NCI-H82 treated with DMSO at 0.1 percent for 48 hours (cell line): ENCODE data around the gene SIRPB2.

ENCODE experiments used
- DNase-seq: peaks from one replicate; lab custom pipeline; 2025; ENCODE audit not compliant: unreplicated experiment; lab: John Stamatoyannopoulos, UW

SIRPB2 gene

DNA sequence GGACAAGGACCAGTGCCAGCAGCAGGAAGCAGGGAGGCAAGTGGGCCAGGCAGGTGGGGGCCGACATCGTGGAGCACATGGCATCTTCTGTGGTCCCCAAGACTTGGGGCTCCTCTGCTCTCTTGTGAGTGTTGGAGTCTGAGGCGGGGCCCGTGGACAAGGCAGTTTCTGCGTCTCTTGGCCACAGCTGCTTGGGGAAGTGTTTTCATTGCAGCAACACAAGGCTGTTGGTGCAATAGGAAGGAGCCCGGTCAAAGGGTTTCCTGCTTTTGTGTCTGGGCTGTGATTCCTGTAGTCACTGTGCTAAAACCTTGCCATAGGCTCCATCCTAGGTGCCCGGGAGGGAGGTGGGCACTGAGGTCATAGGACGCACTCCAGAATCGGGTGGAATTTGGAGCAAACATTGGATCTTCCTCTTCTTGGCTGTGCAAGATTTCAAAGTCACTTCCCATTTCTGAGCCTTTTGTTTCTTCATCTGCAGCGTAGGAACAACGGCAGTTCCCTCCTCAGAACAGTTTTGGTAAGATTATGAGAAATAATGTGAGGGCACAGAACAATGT lies at the start of gene SIRPB2:
SIRPB2 (minus strand) TSS at position 140 of the 560 bp plus-strand sequence; CDS start at position 79, 61 bp downstream.
- DNase-seq, result no peak

- DNase-seq, result no peak
These were observed 48.7 kb upstream of the SIRPB2 start for GRCh38 chr20:1539816-1540419.

- no peak for DNase-seq
These were observed 47.4 kb upstream of the SIRPB2 start for GRCh38 chr20:1538655-1539054.

GRCh38 chr20:1537731-1538058 lies 46.5 kb upstream of the SIRPB2 start:
- DNase-seq, result no peak

- no peak for DNase-seq
These were observed 45.9 kb upstream of the SIRPB2 start for GRCh38 chr20:1536893-1537730.

- DNase-seq, result no peak
These were observed 44.4 kb upstream of the SIRPB2 start for GRCh38 chr20:1535420-1536175.

GRCh38 chr20:1534526-1534925 lies 43.3 kb upstream of the SIRPB2 start:
- DNase-seq, result no peak

GRCh38 chr20:1533059-1533458 lies 41.8 kb upstream of the SIRPB2 start:
- DNase-seq, result peak; percentile 3

DNA sequence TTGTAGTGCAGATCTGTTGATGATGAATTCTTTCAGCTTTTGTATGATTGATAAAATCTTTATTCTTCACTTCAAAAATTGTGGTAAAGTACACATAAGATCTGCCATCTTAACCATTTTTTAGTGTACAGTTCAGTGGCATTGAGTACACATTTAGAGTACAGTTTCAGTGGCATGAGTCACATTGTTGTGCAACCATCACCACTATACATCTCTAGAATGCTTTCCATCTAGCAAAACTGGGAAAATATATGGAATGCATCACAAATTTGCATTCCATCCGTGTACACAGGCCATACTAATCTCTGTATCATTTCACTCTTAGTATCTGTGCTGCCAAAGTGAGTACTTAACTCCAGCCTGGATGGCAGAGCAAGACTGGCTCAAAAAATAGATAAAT lies 37.6 kb upstream of the SIRPB2 start:
- no peak for DNase-seq

DNA sequence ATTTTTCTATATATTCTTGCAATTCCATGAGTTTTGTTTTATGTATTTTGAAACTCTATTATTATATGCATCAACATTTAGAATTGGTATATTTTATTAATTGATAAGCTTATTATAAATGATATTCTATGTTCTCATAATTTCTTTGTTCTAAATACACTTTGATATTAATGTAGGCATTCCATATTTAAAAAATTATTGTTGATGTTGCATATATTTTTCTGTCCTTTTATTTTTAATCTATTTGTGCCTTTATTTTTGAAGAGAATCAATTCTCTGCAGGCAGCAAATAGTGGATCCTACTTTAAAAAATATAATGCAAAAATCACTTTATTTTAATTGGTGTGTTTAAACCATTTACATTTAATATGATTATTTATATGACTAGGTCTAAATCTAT lies 36.7 kb upstream of the SIRPB2 start:
- no peak for DNase-seq

GRCh38 chr20:1526896-1527295 lies 35.7 kb upstream of the SIRPB2 start:
- DNase-seq, result no peak

DNA sequence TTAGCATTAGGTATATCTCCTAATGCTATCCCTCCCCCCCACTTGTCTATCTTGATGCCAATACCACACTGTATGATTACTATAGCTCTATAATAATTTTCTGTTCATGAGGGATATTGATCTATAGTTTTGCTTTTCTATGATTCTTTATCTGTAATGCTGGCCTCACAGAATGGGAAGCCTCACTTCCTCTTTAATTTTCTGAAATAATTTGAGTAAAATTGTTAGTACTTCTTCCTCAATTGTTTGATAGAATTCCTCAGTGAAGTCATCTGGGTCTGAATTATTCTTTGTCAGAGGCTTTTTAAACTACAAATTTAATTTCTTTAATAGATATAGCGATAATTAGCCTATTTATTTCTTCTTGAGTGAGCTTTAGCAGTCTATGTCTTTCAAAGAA lies 35.1 kb upstream of the SIRPB2 start:
- DNase-seq, result no peak

- no peak for DNase-seq
These were observed 32.8 kb upstream of the SIRPB2 start for GRCh38 chr20:1524004-1524403.

GRCh38 chr20:1517010-1517409 lies 25.8 kb upstream of the SIRPB2 start:
- no peak for DNase-seq

DNA sequence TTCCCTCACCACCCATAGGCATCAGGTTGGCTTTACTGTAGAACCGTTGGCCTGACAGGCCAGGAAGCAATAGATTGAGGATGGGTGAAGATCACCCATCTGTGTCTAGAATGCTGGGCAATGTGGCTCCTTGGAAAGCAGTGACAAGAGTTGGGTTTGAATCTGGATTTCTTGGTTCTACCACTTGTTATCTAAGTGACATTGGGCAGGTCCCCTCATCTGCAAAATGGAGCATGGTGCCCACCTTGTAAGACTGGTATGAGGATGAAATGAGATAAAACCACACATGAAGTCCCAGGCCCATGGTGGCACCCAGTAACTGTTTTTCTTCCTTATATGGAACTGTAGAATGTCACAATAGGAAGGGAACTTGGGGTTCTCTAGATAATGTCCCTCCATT lies 22.6 kb upstream of the SIRPB2 start:
- DNase-seq, result no peak

- no peak for DNase-seq
These were observed 18.0 kb upstream of the SIRPB2 start for GRCh38 chr20:1509237-1509636.

- no peak for DNase-seq
These were observed 17.4 kb upstream of the SIRPB2 start for GRCh38 chr20:1508574-1508973.

DNA sequence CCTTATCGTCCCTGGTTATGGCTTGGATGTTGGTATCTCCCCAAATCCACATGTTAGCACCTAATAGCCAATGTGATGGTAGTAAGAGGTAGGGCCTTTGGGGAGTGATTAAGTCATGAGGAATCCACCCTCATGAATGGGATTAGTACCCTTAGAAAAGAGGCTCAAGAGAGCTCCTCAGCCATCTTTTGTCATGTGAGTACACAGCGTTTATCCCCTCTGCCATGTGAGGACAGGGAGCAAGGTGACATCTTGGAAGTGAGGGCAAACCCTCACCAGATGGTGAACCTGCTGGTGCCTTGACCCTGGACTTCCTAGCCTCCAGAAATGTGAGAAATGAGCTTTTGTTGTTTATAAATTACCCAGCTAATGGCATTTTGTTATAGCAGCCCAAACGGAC lies 16.1 kb upstream of the SIRPB2 start:
- peak; percentile 7 for DNase-seq

- no peak for DNase-seq
These were observed 14.7 kb upstream of the SIRPB2 start for GRCh38 chr20:1505871-1506270.

GRCh38 chr20:1505361-1505760 lies 14.1 kb upstream of the SIRPB2 start:
- no peak for DNase-seq

GRCh38 chr20:1503564-1504227 lies 12.5 kb upstream of the SIRPB2 start:
- DNase-seq, result peak; percentile 80
